HepG2 (cell line): ENCODE results near the gene AGXT. TPM values are rescaled to one million over a fixed set of nuclear protein-coding genes. Genes with fewer than 3 reads are reported as not detected.
A peak's percentile ranks its signal among the peaks of the same experiment; 100 is the strongest.

Experiments
- ATAC-seq: fragments of 200-7000 bp; cut with Tn5 transposase; 3 replicates; pipeline ENCODE4 v1.9.1; 2020; ENCODE audit warnings: mild to moderate bottlenecking, moderate library complexity
- BruUV-seq: library from RNA; stranded (reverse); fragments of 400-500 nt; replicated peaks from 2 replicates; lab custom pipeline; 2021; lab: Mats Ljungman, UMichigan
- CTCF ChIA-PET: fragments of 300-600 bp; formaldehyde crosslinking; extraction: SDS; loops from one replicate; lab custom pipeline; 2021; ENCODE audit warnings: low total read pairs, inconsistent platforms, low intra/inter-chr PET ratio; lab: Yijun Ruan, JAX
- POLR2A ChIA-PET: fragments of 350-600 bp; sonication (Branson Sonifier 250); formaldehyde crosslinking; loops from one replicate; lab custom pipeline; 2020; ENCODE audit warnings: antibody characterized with exemption, inconsistent platforms; lab: Yijun Ruan, JAX
- DNase-seq: peaks from one replicate; pipeline ENCODE4 v3.0.0-alpha.2; 2015; ENCODE audit warnings: low spot score
- FAIRE-seq: peaks from 3 replicates; lab custom pipeline; 2011; peaks lifted over from hg19 to GRCh38; lab: Jason Lieb, UNC
- H2AFZ ChIP-seq: one replicate; pipeline ENCODE4 v1.6.1; 2011; ENCODE audit warnings: low read length, inconsistent platforms
- H3K27ac ChIP-seq: fragments of 300-600 bp; 3 replicates; pipeline ENCODE4 v1.8.0; 2011; ENCODE audit warnings: mixed run types, mild to moderate bottlenecking, mixed read lengths, low read length, inconsistent platforms; ENCODE audit not compliant: insufficient read depth; ENCODE audit errors: extremely low read length
- H3K27me3 ChIP-seq, 2 experiments: fragments of 200-600 bp in 1 of 2; 2 replicates in 1 of 2; 3 replicates in 1 of 2; pipeline versions ENCODE4 v1.6.0 to v1.8.0; 2011; ENCODE audit warnings: low read length in 2 of 2, mild to moderate bottlenecking in 2 of 2, moderate library complexity in 2 of 2, inconsistent platforms in 1 of 2; ENCODE audit not compliant: insufficient read depth in 2 of 2, control insufficient read depth in 1 of 2
- H3K36me3 ChIP-seq, 2 experiments: fragments of 200-600 bp in 1 of 2; replicated peaks in 1 of 2; 2 replicates in 1 of 2; 3 replicates in 1 of 2; pipeline versions ENCODE4 v1.5.1 to v1.8.0; 2011; ENCODE audit warnings: low read length in 2 of 2, inconsistent platforms in 1 of 2; ENCODE audit not compliant: insufficient read depth in 2 of 2, control insufficient read depth in 1 of 2
- H3K4me1 ChIP-seq: 2 replicates; pipeline ENCODE4 v1.5.1; 2012; ENCODE audit warnings: low read length, inconsistent platforms; ENCODE audit not compliant: insufficient read depth
- H3K4me2 ChIP-seq: 2 replicates; pipeline ENCODE4 v1.6.0; 2011; ENCODE audit warnings: low read depth, low read length, inconsistent platforms
- H3K4me3 ChIP-seq, 3 experiments: fragments of 200-600 bp in 1 of 3; sonication (generic), shearing (Covaris generic) in 1 of 3; replicated peaks in 1 of 3; 2 replicates each; pipeline ENCODE4 v1.5.1; 2011 to 2016; ENCODE audit warnings: low read length in 3 of 3, inconsistent platforms in 2 of 3, low read depth in 2 of 3, mild to moderate bottlenecking in 2 of 3, control low read depth in 1 of 3, mixed read lengths in 1 of 3; ENCODE audit not compliant: insufficient read depth in 1 of 3
- H3K79me2 ChIP-seq: one replicate; pipeline ENCODE4 v1.6.1; 2011; ENCODE audit warnings: low read length, inconsistent platforms; ENCODE audit not compliant: insufficient read depth
- H3K9ac ChIP-seq: 2 replicates; pipeline ENCODE4 v1.6.0; 2011; ENCODE audit warnings: mild to moderate bottlenecking, low read depth, low read length, inconsistent platforms; ENCODE audit not compliant: insufficient read depth
- H3K9me3 ChIP-seq: 2 replicates; pipeline ENCODE4 v1.5.1; 2012; ENCODE audit warnings: mild to moderate bottlenecking, low read length
- H4K20me1 ChIP-seq: 2 replicates; pipeline ENCODE4 v1.6.0; 2011; ENCODE audit warnings: inconsistent platforms, mild to moderate bottlenecking, low read length, moderate library complexity; ENCODE audit not compliant: insufficient read depth
- ATAD3A ChIP-seq: sonication (generic); formaldehyde crosslinking; IDR thresholded peaks from 2 replicates; pipeline ENCODE4 v1.4.0; 2020; ENCODE audit warnings: missing genetic modification reagents
- IRF1 ChIP-seq: sonication (generic); formaldehyde crosslinking; IDR thresholded peaks from 2 replicates; pipeline ENCODE4 v1.4.0; 2020; ENCODE audit warnings: low read depth, mild to moderate bottlenecking, missing genetic modification reagents
- KDM2A ChIP-seq: sonication (generic); formaldehyde crosslinking; IDR thresholded peaks from 2 replicates; pipeline ENCODE4 v1.4.0; 2020; ENCODE audit warnings: low read depth, missing genetic modification reagents, borderline replicate concordance
- LCORL ChIP-seq, 2 experiments: fragments of 450-650 bp in 1 of 2; sonication (generic) in 1 of 2; formaldehyde crosslinking in 1 of 2; IDR thresholded peaks; 2 replicates each; pipeline versions ENCODE4 v1.5.0 to v1.6.1; 2017 to 2020; ENCODE audit warnings: antibody characterized with exemption in 1 of 2, missing genetic modification reagents in 1 of 2
- MAFK ChIP-seq, 2 experiments: IDR thresholded peaks in 1 of 2; conservative IDR thresholded peaks in 1 of 2; 2 replicates each; pipeline ENCODE4 v1.6.1; 2011; ENCODE audit warnings: improper control_type of control experiment in 2 of 2, low read length in 2 of 2
- PHF5A ChIP-seq: IDR thresholded peaks from one replicate; pipeline ENCODE4 v1.6.1; 2018; ENCODE audit warnings: low read depth, missing genetic modification reagents; ENCODE audit not compliant: unreplicated experiment
- RAD21 ChIP-seq: fragments of 450-650 bp; formaldehyde crosslinking; IDR thresholded peaks from 2 replicates; pipeline ENCODE4 v1.5.0; 2020; ENCODE audit warnings: mild to moderate bottlenecking
- SRY ChIP-seq: sonication (generic); formaldehyde crosslinking; IDR thresholded peaks from 2 replicates; pipeline ENCODE4 v1.8.0; 2022; ENCODE audit warnings: mild to moderate bottlenecking, missing genetic modification reagents
- THAP11 ChIP-seq: IDR thresholded peaks from 2 replicates; pipeline ENCODE4 v1.6.1; 2016; ENCODE audit warnings: missing biosample characterization, missing genetic modification reagents
- ZBTB39 ChIP-seq: sonication (generic); formaldehyde crosslinking; IDR thresholded peaks from 2 replicates; pipeline ENCODE4 v1.5.0; 2020; ENCODE audit warnings: missing genetic modification reagents
- ZNF230 ChIP-seq: sonication (generic); formaldehyde crosslinking; IDR thresholded peaks from 2 replicates; pipeline ENCODE4 v1.4.0; 2020; ENCODE audit warnings: mild to moderate bottlenecking, missing genetic modification reagents
- ZNF501 ChIP-seq: sonication (generic); formaldehyde crosslinking; IDR thresholded peaks from 2 replicates; pipeline ENCODE4 v1.5.1; 2020; ENCODE audit warnings: mild to moderate bottlenecking, moderate library complexity, missing genetic modification reagents
- ZNF687 ChIP-seq: sonication (generic); formaldehyde crosslinking; IDR thresholded peaks from 2 replicates; pipeline ENCODE4 v1.5.1; 2020; ENCODE audit warnings: mild to moderate bottlenecking, missing genetic modification reagents, moderate library complexity
- ZNF720 ChIP-seq: sonication (generic); formaldehyde crosslinking; IDR thresholded peaks from 2 replicates; pipeline ENCODE4 v1.4.0; 2020; ENCODE audit warnings: missing genetic modification reagents
- ZNF766 ChIP-seq: sonication (generic); formaldehyde crosslinking; IDR thresholded peaks from 2 replicates; pipeline ENCODE4 v1.5.0; 2020; ENCODE audit warnings: missing genetic modification reagents, borderline replicate concordance
- ZNF839 ChIP-seq: sonication (generic); formaldehyde crosslinking; IDR thresholded peaks from 2 replicates; pipeline ENCODE4 v1.4.0; 2020; ENCODE audit warnings: missing genetic modification reagents, mild to moderate bottlenecking, borderline replicate concordance
- WGBS: methylation state at CpG from one replicate; pipeline ENCODE4 v1.1.6; 2017; ENCODE audit warnings: low lambda C conversion rate; 5-methylcytosine and 5-hydroxymethylcytosine counted together
- in situ Hi-C: cut with HindIII; loops from 2 replicates; pipeline ENCODE4 v1.10.0; 2017; ENCODE audit warnings: low pct_unique_long_range_greater_than_20kb; ENCODE audit not compliant: extremely low pct_ligation_motif_present
- intact Hi-C: fragments of 100-400 bp; cut with micrococcal nuclease; formaldehyde crosslinking; loops from one replicate; pipeline ENCODE4 v1.10.0; 2022; ENCODE audit not compliant: unreplicated experiment
- polyA plus RNA-seq, 8 experiments: library from polyadenylated mRNA; depleted of rRNA in 3 of 8; stranded (reverse) in 7 of 8; unstranded in 1 of 8; fragments of >200 nt; fragmentation: Illumina TruSeq in 4 of 8; extraction: Trizol in 4 of 8; gene quantifications; 2 replicates each; pipeline versions ENCODE4 v1.2.1 to v1.2.3, GENCODE V29; 2011 to 2016; ENCODE audit warnings: low read depth in 4 of 8, missing spikeins in 1 of 8, mixed read lengths in 1 of 8; ENCODE audit not compliant: insufficient read depth in 1 of 8
- total RNA-seq, 5 experiments: library from RNA; depleted of rRNA; stranded (reverse); fragments of >200 nt; fragmentation: Illumina TruSeq; extraction: Trizol; gene quantifications; 2 replicates each; pipeline ENCODE4 v1.2.3, GENCODE V29; 2016; ENCODE audit warnings: low read depth in 1 of 5

AGXT gene
- total and polyA plus RNA-seq, 2 of the 13 experiments (the other 11 are each of a cell fraction or from before 2014, with no cell fraction given): 41.9 to 96.1 TPM

- in situ Hi-C loops: loop anchor here (25.0 kb wide), 1 partner anchor 768 kb away; the partner anchor contains the start of genes ATG4B and THAP4
- ATAC-seq: no peak
- no peak for DNase-seq
- Histone ChIP-seq H4K20me1 (no peaks in the 10 kb centered on the region), H3K9ac (peak overlapping the region; percentile 58), H3K79me2 (no peaks in the 10 kb centered on the region), H3K27me3 (no peaks in the 10 kb centered on the region), H3K36me3 (no peaks in the 10 kb centered on the region), H3K4me2 (peak overlapping the region; percentile 72), H3K4me3 (peak overlapping the region in 2 of 3 experiments; percentile 3 to 52; a peak in 1 of 6 replicates), H3K27ac (peak overlapping the region; percentile 89), H3K9me3 (no peaks in the 10 kb centered on the region), H3K4me1 (peaks cover 98% of the 10 kb centered on the region), H2AFZ (no peak overlapping the region)
- TSS peak; percentile 46 for BruUV-seq
- POLR2A ChIA-PET: interaction anchor here (1.3 to 3.4 kb wide), 5 partner anchors 7 to 45 kb away, joined by 4 to 49 read pairs (median 5); no protein-coding TSS in a partner anchor
- CTCF ChIA-PET: no interaction called here
- intact Hi-C loops: no loop called here
- no peak for FAIRE-seq
- 93% methylated on average over 15 of the region's 25 CpGs for WGBS
- TF ChIP-seq IRF1 (no peak), SRY (CRISPR knock-in tag) (0 out of 2 replicates have a peak, but pooled peaks have one; percentile 37), ATAD3A (CRISPR knock-in tag) (no peak), THAP11 (no peak), KDM2A (no peak), MAFK (conservative IDR thresholded peaks at IDR 0.05 in 1 of 2, IDR thresholded peaks at IDR 0.05 in 1 of 2; ENCODE audit: low read length in 2 of 2) (no peak), ZNF720 (CRISPR knock-in tag) (0 out of 2 replicates have a peak, but pooled peaks have one; percentile 24), ZBTB39 (CRISPR knock-in tag) (0 out of 2 replicates have a peak, but pooled peaks have one; percentile 50), ZNF839 (CRISPR knock-in tag) (no peak), PHF5A (no peak), ZNF687 (CRISPR knock-in tag) (peak; percentile 64; the same call in 1 of the 2 replicates), ZNF501 (CRISPR knock-in tag) (no peak), LCORL (IDR thresholded peaks at IDR 0.05) (no peak), LCORL (CRISPR knock-in tag; IDR thresholded peaks at IDR 0.05) (0 out of 2 replicates have a peak, but pooled peaks have one; percentile 62), RAD21 (no peak), ZNF766 (CRISPR knock-in tag) (no peak), ZNF230 (CRISPR knock-in tag) (peak; percentile 68; the same call in 1 of the 2 replicates)
These were observed 708 bp downstream of the AGXT start for GRCh38 chr2:240869109-240869955.
